Testis (tissue), 3 donors: Measurements from ENCODE around the gene CCDC149. TPM values are rescaled to one million over a fixed set of nuclear protein-coding genes. Genes with fewer than 3 reads are reported as not detected.

Source experiments
- DNase-seq: peaks from one replicate; pipeline ENCODE4 v3.0.0-alpha.2; 2019
- H3K27ac ChIP-seq, 2 donors: fragments of 200-600 bp; sonication (generic); one replicate each; pipeline ENCODE4 v1.5.1; 2019
- H3K27me3 ChIP-seq: fragments of 200-600 bp; sonication (generic); one replicate; pipeline ENCODE4 v1.5.1; 2019
- H3K36me3 ChIP-seq: fragments of 200-600 bp; sonication (generic); one replicate; pipeline ENCODE4 v1.5.1; 2017; ENCODE audit warnings: low read depth; ENCODE audit errors: missing control alignments
- H3K4me1 ChIP-seq: fragments of 200-600 bp; sonication (generic); one replicate; pipeline ENCODE4 v1.5.1; 2019
- H3K4me3 ChIP-seq, 2 donors: fragments of 200-600 bp; sonication (generic); one replicate each; pipeline ENCODE4 v1.5.1; 2017 to 2019
- H3K9me3 ChIP-seq: fragments of 200-600 bp; sonication (generic); one replicate; pipeline ENCODE4 v1.5.1; 2017
- POLR2A ChIP-seq: fragments of 450-650 bp; IDR thresholded peaks from one replicate; pipeline ENCODE4 v1.6.1; 2017; ENCODE audit warnings: antibody characterized with exemption, mild to moderate bottlenecking, moderate library complexity
- WGBS, 2 donors: methylation state at CpG; one replicate each; pipeline ENCODE4 v1.1.5; 2018; 5-methylcytosine and 5-hydroxymethylcytosine counted together
- intact Hi-C: fragments of 100-400 bp; cut with DNase I; formaldehyde crosslinking; loops from one replicate; pipeline ENCODE4 v1.15.1; 2023; ENCODE audit warnings: low total_unique reads
- polyA plus RNA-seq: library from polyadenylated mRNA; stranded (reverse); fragments of 350-450 nt; fragmentation: Illumina TruSeq; extraction: RNeasy Lipid Tissue Mini Kit (QIAGEN cat#74804); gene quantifications from one replicate; pipeline ENCODE4 v1.2.3, GENCODE V29; 2014; ENCODE audit warnings: low read depth, low replicate concordance; ENCODE audit not compliant: insufficient read depth
- total RNA-seq, 2 donors: library from RNA; depleted of rRNA; stranded (reverse); fragments of >200 nt; gene quantifications; one replicate each; pipeline ENCODE4 v1.2.3, GENCODE V29; 2016
- TF ChIP-seq, protein P1 (sequence below), 3 experiments: fragments of 450-650 bp in 2 of 3; fragments of 200-600 bp in 1 of 3; sonication (generic) in 1 of 3; IDR thresholded peaks; one replicate each; pipeline ENCODE4 v1.5.1; 2016 to 2019; ENCODE audit warnings: antibody characterized with exemption in 3 of 3, mild to moderate bottlenecking in 2 of 3, moderate library complexity in 1 of 3

Gene CCDC149
- total and polyA plus RNA-seq, 3 donors from 2014 or later: 9.4 to 17.2 (median 12.6) TPM

DNA sequence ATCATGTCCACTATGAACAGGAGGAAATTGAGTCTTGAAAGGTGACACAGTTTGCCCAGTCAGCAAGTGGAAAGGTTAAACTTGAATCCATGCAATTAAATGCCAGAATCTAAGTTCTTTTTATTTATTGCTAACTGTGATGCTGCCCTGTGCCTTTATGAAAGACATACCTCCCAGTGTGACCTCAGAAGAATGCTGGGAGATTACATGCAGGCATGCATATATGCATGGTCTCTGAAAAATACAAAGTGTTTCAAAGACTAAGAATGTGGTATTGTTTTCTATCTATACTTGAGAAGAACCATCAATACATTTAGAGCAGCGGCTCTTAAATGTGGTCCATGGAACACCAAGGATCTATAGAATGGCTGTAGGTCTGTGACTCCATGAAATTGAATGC, 45.6 kb downstream of the CCDC149 start:
- no peak for DNase-seq
- no peaks in the 10 kb centered on the region for H3K27me3 ChIP-seq
- no peaks in the 10 kb centered on the region for H3K9me3 ChIP-seq
- H3K27ac ChIP-seq: no peak overlapping the region
- intact Hi-C loops: no loop called here
- H3K4me3 ChIP-seq: no peak overlapping the region
- TF ChIP-seq POLR2A: no peak
- TF ChIP-seq, protein P1, sequence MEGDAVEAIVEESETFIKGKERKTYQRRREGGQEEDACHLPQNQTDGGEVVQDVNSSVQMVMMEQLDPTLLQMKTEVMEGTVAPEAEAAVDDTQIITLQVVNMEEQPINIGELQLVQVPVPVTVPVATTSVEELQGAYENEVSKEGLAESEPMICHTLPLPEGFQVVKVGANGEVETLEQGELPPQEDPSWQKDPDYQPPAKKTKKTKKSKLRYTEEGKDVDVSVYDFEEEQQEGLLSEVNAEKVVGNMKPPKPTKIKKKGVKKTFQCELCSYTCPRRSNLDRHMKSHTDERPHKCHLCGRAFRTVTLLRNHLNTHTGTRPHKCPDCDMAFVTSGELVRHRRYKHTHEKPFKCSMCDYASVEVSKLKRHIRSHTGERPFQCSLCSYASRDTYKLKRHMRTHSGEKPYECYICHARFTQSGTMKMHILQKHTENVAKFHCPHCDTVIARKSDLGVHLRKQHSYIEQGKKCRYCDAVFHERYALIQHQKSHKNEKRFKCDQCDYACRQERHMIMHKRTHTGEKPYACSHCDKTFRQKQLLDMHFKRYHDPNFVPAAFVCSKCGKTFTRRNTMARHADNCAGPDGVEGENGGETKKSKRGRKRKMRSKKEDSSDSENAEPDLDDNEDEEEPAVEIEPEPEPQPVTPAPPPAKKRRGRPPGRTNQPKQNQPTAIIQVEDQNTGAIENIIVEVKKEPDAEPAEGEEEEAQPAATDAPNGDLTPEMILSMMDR (IDR thresholded peaks at IDR 0.05): no peak
- H3K4me1 ChIP-seq: no peaks in the 10 kb centered on the region
- 92 to 96% methylated on average over 1 of the region's 1 CpG for WGBS, 2 donors
- no peaks in the 10 kb centered on the region for H3K36me3 ChIP-seq

DNA sequence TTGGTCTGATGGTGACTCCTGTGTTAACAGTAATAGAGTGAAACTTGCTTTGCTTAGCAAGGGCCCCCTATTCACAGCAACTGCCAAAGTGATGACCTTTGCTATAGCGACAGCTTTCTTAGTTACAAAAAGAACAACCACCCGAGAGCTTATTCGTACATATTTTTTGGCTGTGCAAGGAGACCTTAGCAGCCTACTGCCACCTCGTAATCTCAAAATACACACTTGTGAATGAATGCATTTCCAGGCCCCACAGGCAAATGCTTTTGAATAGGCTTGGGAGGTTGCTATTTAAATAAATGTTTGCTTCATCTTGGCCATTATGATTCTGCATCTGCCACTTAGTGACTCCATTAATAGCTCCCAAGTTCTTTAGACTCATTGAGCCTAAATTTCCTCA, 47.4 kb downstream of the CCDC149 start:
- Histone ChIP-seq H3K4me3 (no peak overlapping the region), H3K4me1 (no peaks in the 10 kb centered on the region), H3K27me3 (no peaks in the 10 kb centered on the region), H3K36me3 (no peaks in the 10 kb centered on the region), H3K9me3 (no peaks in the 10 kb centered on the region), H3K27ac (no peak overlapping the region)
- 93% methylated on average over 4 of the region's 4 CpGs for WGBS, 2 donors
- TF ChIP-seq, protein P1 (IDR thresholded peaks at IDR 0.05): no peak
- TF ChIP-seq POLR2A: no peak
- DNase-seq: no peak
- intact Hi-C loops: no loop called here

DNA sequence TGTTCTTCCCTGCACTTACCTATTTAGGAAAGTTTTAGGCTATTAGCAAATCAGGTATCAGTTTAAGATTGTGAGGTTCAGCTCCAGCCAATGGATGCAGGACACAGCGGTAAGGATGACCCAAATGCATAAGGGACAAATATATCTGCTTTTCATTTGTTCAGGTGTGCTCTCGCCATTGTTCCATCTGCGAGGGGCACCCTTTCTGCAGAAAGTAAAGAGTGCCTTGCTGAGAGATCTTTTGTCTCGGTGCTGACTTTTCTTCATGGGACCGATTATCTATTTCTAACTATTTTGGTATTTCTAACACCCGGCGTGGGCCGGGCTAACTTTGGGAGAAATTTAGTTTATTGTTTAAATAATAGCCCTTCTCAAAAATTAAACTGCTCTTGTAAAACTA, 49.0 kb downstream of the CCDC149 start:
- DNase-seq: no peak
- no peak overlapping the region for H3K4me3 ChIP-seq
- TF ChIP-seq, protein P1 (IDR thresholded peaks at IDR 0.05): no peak
- TF ChIP-seq POLR2A: no peak
- WGBS, 2 donors: 98% methylated on average over 8 of the region's 8 CpGs
- no peak overlapping the region for H3K27ac ChIP-seq
- H3K27me3 ChIP-seq: no peaks in the 10 kb centered on the region
- intact Hi-C loops: no loop called here
- H3K4me1 ChIP-seq: no peaks in the 10 kb centered on the region
- no peaks in the 10 kb centered on the region for H3K9me3 ChIP-seq
- no peaks in the 10 kb centered on the region for H3K36me3 ChIP-seq

DNA sequence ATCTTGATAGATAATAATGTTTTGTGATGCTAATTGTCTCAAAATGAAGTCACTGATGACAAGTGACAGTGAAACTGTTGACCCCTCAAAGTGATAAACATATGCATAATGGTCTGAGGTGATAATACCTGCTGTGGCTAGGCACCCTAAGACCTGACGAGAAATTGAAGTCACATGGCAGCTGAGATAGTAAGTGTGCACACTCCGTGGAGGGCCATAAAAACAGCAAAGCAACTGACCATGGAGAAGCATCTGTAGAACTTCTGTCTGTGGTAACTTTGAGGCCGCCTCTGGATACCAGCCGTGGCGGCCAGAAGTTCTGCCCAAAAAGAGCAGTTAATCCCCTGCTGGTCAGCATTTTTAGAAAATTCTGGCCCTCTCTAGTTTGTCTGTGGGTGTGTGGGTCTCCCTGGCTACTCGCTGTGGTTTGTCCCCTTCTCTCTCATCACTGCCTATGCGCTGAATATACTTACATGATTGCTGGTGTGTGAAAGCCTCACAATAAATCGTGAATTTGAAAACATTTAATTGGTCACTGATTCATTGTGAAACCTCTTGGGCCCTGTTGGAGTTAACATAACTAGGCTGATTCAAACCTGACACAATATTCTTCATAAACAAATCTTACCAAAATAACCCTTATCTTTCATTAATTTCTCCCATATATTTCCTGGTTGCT, 50.6 kb downstream of the CCDC149 start:
- Histone ChIP-seq H3K4me3 (no peak overlapping the region), H3K36me3 (no peaks in the 10 kb centered on the region), H3K4me1 (no peaks in the 10 kb centered on the region), H3K27ac (no peak overlapping the region), H3K27me3 (no peaks in the 10 kb centered on the region), H3K9me3 (no peaks in the 10 kb centered on the region)
- intact Hi-C loops: no loop called here
- DNase-seq: no peak
- TF ChIP-seq, protein P1 (IDR thresholded peaks at IDR 0.05): no peak
- TF ChIP-seq POLR2A: no peak
- 94 to 97% methylated on average over 8 of the region's 8 CpGs for WGBS, 2 donors

DNA sequence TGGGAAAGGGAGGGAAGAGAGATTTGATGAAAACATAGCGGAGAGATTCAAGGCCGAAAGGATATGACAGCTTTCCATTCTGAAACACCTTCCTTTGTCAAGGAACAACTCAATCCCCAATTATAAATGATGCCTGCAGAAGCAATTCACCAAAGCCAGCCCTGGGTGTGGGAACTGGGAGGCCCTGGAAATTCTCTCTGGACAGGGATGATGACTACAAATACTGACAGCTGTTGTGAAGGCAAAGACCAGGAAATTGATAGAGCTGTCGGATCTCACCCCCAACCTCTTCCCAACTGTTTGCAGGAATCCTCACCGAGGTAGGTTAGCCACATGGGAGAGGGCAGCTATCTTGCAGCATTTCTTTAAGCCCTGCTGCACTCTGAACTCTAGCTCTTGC, 54.3 kb downstream of the CCDC149 start:
- H3K4me1 ChIP-seq: no peaks in the 10 kb centered on the region
- intact Hi-C loops: no loop called here
- H3K36me3 ChIP-seq: no peaks in the 10 kb centered on the region
- no peaks in the 10 kb centered on the region for H3K9me3 ChIP-seq
- WGBS, 2 donors: 69 to 70% methylated on average over 4 of the region's 4 CpGs
- H3K27me3 ChIP-seq: no peaks in the 10 kb centered on the region
- no peak for DNase-seq
- TF ChIP-seq POLR2A: no peak
- TF ChIP-seq, protein P1 (IDR thresholded peaks at IDR 0.05): no peak
- H3K27ac ChIP-seq: no peak overlapping the region
- no peak overlapping the region for H3K4me3 ChIP-seq
